NCI-H146 (cell line): ENCODE results near the gene FALEC.

Experiments used
- DNase-seq: peaks from one replicate; lab custom pipeline; 2025; lab: John Stamatoyannopoulos, UW

FALEC gene

DNA sequence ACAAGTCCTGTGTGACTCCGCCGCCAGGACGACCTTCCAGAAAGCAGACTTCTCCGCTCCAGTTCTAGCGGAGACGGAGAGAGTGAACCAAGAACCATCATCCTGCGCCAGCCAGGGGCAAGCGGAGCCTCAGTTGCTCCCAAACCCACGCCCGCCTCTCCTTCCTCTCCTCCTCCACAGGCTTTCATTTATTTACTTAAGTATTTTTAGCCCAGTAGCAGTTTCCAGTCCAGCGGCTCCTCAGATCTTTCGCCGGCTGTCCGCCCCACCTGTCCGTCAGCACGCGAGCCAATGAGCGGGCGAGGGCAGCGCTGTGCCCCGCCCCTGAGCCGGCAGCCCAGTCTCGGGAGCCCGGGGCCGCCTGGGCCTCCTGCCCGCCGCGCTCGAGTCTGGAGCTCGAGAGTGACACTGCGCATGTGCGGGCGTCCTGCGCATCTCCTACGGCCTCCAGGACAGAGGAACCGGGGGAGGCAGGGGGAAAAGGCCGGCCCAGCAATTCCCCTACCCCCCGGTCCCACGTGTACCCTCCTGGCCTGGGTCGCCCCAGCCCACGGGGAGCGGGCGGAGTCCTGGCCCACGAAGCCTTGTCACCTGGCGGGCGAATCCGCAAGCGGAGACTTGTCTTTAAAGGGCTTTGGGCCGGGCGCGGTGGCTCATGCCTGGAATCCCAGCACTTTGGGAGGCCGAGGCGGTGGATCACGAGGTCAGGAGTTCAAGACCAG is at the start of gene FALEC:
FALEC (plus strand) TSS at position 425 of the 722 bp plus-strand sequence.
- DNase-seq: peak; percentile 96

DNA sequence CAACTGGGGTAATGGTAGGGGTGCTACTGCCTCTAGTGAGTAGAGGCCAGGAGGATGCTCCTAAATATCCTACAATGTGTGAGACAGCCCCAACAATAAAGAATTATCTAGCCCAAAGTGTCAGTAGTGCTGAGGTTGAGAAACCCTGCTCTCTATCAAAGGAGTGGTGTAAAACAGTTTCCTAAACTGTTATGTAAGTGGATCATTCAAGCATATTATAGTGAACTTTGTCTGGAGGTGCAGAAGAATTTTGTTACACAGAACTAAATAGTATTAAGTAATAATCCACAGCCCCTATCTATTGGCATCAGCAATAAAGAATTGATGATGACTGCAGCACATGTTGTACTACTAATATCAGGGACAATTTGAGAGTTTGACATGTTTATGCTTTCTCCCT is 48.6 kb upstream of the FALEC start:
- no peak for DNase-seq

DNA sequence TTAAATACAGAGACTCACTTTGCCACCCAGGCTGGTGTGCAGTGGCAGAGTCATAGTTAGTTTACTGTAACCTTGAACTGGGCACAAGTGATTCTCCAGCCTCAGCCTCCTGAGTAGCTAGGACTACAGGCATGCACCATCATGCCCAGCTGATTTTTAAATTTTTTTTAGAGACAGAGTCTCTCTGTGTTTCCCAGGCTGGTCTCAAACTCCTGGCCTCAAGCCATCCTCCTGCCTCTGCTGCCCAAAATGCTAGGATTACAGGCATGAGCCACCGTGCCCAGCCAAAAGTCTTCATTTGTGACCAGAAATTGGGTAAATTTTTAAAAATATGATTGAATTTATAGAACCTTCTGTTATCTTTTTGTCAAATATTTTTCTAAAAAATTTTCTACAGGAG is 46.3 kb upstream of the FALEC start:
- no peak for DNase-seq

DNA sequence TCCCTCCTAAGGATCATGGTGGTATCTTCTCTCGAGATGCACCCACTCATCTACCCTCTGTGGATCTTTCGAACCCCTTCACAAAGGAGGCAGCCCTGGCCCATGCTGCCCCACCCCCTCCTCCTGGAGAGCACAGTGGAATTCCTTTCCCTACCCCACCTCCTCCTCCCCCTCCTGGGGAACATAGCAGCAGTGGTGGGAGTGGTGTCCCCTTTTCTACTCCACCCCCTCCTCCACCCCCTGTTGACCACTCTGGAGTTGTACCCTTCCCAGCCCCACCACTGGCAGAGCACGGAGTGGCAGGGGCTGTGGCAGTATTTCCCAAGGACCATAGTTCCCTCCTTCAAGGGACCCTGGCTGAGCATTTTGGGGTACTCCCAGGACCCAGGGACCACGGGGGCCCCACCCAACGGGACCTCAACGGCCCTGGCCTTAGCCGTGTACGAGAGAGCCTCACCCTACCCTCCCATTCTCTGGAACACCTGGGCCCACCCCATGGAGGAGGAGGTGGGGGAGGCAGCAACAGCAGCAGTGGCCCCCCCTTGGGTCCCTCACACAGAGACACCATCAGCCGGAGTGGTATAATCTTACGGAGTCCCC is 42.9 kb upstream of the FALEC start:
- no peak for DNase-seq

DNA sequence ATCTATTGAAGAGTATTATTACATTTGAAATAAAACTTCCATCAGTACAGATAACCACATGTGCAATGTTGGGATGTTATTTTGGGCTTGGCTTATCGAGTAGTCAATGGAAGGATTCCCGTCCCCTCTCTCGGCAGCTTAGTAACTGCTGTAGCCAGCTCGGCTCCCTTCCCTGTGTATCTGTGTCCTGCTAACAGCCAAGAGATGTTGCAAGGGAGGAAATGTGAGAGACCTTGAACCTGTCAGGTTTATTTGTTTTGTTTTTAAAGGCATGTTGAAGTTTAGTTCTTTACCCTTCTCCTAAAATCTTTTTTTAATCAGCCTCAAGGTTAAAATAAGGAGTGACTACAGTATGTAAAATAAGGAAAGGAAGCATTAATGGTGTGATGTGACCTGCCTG is 41.9 kb upstream of the FALEC start:
- DNase-seq: no peak

DNA sequence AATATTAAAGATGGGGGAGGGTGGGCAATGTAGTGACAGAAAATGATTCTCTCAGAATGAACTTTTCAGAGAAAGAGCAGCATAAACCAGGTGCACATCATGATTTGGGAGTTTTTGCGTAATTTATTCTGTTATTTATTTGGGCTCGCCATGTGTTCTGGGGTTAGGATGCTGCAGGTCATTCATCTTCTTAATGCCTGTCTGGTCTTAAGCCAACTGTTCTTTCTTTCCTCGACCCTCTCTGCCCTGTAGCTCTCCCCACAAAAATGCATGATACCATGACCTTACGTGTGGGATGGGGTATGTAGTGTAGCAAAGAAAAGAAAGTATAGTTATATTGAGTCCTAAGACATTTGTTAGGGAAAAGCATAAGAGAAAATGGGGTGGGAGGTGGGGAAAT is 40.7 kb upstream of the FALEC start:
- DNase-seq: no peak

DNA sequence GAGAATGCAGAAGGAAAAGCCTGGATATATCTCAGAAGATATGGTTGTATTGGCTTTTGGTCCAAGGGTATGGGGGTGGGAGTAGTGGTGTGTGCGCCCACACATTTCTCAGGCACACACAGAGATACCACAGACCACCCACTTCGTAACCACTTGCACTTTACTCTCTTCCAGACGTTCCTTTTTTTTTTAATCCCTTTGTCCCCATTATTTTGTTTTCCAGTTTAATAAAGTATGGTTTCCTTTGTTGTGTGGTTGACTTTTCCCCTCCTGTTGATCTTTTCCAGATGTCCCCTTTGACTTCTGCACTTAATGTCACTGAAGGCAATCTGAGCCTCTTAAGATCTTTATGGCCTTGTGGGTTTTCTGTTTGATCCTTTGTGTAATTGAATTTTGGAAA is 38.8 kb upstream of the FALEC start:
- DNase-seq: no peak

DNA sequence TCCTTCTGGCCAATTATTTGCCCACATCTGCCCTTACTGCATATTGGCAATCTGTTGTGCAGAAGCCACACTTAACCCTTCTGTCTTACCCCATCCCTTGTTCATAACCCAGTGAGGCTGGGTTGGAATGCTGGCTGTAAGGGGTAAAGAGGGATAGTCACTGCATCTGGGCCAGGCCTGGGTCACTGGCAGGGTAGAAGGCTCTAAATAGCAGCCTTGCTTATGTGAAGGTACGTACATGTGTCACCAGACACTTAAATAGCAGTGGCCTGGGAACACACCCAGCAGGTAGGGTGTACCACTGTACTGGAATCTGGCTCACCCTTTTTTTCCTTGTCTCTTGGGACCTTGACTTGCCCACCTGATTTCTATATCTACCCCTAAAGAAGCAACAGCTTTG is 38.2 kb upstream of the FALEC start:
- DNase-seq: no peak

DNA sequence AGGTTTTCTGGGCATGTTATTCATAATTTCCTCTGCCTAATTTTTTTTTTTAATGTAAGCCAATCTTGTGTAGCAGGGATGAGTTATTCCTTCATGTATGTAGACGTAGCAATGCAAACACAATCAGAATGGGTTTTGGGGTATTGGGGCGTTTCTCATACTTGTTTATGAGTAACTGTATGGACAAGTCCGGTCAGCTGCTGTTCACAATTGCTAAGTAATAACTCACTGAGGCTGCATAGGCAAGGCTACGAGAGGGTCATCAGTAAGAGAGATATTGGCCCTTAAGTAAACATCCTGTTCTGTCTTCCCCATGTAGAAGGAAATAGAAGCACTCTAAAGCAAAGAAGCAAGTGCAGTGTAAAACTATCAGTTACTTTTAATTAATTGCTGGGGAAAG is 37.8 kb upstream of the FALEC start:
- no peak for DNase-seq

DNA sequence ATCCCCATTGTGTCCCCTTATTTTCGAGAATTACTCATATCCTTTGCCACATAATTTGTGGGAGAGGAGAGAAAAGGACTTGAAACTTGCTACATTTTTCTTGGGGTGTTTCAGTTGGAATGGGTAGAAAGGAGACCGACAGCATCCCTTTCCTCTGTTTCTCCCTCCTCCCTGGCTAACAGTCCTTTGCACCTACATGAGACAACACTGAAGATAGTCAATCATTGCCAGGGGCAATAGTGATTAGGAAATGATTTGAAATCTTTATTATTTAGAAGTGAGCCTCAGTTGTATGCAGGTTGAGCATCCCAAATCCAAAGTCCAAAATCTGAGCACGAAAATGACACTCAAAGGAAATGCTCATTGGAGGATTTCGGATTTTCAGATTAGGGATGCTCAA is 36.2 kb upstream of the FALEC start:
- DNase-seq: no peak

DNA sequence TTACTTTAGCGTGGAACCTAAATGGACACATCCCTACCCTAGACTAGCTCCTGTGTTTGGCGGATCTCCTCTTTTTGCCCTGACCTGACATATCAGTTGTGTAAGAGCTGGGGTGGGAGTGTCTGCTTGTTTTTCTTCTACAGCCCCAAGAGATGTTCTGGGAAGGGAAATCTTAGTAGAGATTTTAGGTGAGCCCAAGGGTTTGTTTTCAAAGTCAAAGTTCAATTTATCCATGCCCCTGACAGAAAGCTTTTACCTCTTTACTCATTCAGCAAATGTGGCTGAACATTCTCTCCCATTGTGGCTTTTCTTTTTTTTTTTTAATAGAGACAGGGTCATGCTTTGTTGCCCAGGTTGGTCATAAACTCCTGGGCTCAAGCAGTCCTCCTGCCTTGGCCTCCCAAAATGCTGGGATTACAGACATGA is 35.6 kb upstream of the FALEC start:
- DNase-seq: no peak

DNA sequence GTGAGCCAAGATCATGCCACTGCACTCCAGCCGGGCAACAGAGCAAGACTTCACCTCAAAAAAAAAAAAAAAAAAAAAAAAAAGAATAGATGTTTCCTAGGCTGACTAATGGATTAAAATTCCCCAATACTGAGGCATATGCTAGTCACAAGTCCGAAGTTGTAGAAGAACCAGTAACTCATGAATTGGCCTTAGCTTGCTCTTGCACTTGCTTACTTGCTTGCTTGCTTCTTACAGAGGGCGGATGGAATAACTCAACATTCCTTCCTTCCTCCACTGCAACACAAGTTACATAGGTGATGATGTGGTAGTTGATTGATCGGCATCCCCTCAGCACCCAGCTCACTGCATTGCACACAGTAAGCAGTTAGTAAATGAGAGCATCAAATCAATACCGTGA is 31.1 kb upstream of the FALEC start:
- no peak for DNase-seq

DNA sequence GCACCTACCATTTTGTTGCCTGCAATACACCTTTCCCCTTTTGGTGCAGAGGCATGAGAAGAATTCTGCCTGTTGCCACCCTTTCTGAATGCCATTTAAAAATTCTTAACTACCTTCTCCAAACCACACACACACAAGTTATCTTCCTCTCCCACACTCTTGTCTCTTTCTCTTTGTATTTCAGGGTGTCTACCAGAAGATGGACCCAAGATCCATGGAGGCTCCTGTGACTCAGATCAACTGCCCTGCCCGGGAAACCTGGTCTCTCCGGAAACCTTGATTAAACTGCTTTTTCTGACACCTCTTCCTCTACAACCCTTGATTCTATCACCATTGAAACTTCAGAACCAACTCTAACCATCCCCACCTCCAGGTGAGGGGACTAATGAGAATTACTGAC is 30.7 kb upstream of the FALEC start:
- peak; percentile 8 for DNase-seq

DNA sequence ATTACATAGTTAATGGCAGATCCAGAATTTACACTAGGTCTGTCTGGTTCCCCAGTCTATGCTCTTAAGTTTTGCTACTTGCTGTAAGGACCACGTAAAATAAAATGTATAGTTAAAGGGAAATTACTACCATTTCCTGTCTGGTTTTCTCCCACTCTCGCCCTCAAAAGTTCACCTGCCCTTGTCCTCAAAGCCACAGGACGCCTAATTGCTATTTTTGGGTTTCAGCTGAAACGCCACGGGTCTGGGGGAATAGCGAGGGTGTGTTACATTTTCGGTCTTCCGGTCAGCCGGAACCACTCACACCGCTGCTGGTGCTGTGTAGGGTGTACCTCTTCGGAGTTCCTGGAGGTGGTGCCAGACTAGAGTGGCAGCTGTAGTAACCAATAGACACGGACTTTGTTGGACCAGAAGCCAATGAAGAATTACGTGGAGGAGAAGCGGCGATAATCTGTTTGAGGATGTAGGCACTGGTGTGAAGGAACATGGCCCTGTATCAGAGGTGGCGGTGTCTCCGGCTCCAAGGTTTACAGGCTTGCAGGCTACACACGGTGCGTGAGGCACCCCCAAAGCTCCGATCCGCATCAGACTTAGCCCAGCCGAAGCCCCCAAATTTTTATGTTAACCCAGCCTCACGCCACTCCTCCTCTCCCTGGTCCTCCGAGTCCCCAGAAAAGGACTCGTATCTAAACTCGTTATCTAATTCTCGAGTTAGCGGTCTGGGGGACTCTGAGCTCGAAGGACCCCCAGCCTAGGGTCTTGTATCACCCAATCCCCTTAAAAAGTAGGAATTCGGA is 28.4 kb upstream of the FALEC start, which contains the start of gene TARS2:
TARS2 (plus strand) TSS at position 454 of the 797 bp plus-strand sequence; CDS start at position 486, 32 bp downstream.
- DNase-seq: peak; percentile 97

DNA sequence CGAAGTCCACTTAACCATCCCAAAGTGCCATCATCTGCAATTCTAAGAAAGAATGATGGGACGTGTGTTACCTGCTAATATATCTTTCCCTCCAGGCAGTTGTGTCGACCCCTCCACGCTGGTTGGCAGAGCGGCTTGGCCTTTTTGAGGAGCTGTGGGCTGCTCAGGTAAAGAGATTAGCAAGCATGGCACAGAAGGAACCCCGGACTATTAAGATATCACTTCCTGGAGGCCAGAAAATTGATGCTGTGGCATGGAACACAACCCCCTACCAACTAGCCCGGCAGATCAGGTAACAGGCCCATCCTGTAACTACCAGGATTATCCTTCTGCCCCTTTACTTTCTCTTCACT is 27.8 kb upstream of the FALEC start:
- DNase-seq: no peak

DNA sequence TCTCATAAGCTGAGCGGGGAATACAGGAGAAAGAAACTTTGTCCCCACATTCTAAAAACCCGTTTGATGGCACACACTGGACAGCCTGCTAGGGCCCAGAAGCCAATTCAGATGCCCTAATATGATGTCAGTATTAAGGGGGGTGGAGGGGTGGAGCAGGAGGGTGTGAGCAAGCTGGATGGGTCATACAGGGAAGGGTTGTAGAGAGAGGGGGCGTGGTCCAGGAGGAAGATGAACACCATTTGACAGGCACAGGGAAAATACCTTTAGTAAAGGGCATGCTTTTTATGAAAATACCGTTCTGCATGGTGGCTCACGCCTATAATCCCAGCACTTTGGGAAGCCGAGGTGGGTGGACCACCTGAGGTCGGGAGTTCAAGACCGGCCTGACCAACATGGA is 22.4 kb upstream of the FALEC start:
- DNase-seq: no peak

DNA sequence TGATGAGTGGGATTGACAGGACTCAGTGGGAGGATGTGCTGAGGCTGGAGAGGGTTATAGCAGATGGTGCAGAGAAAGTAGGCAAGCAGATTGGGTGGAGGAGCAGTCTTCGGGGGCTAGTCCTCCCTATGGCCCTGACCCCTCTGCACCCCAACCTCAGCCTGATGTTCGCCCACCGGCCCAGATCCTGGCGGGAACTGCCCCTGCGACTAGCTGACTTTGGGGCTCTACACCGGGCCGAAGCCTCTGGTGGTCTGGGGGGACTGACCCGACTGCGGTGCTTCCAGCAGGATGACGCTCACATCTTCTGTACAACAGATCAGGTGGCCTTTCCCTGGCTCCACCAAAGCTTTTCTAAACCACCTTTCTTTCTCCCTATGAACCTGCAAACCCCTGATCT is 17.2 kb upstream of the FALEC start:
- DNase-seq: no peak

DNA sequence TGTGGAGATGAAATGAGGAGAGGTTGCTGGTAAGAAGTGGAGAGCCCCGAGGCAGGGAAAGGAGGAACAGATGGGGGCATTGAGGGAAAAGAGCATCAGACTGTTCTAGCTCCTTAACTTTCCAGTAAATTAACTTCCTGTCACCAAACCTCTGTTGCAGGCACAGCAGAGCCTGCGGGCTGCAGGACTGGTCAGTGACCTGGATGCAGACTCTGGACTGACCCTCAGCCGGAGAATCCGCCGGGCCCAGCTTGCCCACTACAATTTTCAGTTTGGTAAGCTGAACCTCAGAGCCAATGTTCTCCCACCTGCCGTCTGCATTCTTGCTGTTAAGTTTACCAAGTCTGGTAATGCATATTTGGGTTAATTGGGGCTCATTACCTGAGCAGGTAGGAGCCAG is 10.1 kb upstream of the FALEC start:
- DNase-seq: peak; percentile 42

DNA sequence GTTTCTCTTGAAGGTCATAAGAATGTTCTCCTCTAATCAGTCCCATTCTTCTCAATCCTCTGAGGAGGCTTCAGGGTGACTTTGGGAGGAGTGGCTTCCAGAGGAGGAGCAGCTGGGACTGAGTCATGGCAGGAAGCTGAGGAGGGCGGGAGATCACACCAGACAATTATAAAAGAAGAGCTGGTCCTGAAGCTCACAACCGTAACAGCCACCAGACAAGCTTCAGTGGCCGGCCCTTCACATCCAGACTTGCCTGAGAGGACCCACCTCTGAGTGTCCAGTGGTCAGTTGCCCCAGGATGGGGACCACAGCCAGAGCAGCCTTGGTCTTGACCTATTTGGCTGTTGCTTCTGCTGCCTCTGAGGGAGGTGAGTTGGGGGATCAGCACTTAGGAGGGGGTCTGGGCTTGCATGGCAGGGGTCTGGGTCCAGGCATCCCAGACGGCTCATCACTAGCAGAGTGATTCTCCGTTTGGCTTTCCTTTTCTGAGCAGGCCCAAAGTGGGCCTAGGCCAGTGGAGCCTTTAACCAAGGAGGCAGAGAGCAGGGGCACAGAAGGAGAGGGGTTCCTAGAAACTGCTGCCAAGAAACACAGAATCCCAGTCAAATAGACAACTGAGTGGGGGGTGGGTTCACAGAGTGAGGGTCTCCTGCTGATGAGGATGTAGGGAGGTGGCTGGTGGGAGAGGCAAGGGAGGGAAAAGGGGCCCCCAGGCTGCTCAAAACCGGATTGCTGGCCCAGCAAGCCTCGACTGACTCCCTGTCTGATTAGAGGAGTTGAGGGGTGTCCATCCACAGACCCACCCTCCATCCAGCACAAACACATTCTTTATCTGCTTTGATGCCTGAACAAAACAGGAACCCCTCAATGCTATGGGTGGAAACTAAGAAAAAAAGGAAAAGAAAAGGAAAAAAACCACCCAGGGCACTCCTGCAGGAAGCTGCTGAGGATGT is 7.4 kb upstream of the FALEC start, which contains the start of gene ECM1:
ECM1 (plus strand) TSS at position 198 of the 953 bp plus-strand sequence; CDS start at position 299, 101 bp downstream.
- no peak for DNase-seq

DNA sequence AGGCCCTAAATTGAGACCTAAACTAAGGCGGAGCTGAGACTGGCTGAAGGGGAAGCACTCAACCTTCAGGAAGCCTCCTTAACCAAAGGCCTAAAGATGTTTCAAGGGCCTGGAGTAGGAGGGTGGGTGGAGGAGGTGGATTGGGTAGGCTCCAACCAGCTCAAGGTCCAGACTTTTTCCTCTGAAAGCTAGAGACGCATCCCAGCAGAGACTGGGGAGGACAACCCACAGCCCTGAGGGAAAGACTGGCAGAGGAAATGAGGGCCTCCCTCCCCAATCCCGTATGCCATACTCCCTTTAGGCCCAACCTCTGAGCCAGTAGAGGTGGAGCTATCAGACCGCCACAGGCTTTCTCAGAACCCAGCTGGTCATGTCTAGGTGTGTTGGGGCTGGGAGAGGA is 6.6 kb upstream of the FALEC start:
- no peak for DNase-seq

DNA sequence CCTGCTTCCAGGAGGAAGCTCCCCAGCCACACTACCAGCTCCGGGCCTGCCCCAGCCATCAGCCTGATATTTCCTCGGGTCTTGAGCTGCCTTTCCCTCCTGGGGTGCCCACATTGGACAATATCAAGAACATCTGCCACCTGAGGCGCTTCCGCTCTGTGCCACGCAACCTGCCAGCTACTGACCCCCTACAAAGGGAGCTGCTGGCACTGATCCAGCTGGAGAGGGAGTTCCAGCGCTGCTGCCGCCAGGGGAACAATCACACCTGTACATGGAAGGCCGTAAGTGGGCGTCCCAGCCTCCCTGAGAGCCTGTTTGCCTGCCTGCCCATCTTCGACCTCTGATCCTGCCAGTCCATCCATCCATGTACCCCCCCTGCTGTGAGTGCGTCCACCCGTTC is 4.0 kb upstream of the FALEC start:
- peak; percentile 93 for DNase-seq
